Gastrocnemius medialis (tissue), 4 donors: ENCODE measurements around the gene UBAP2. TPM values are rescaled to one million over a fixed set of nuclear protein-coding genes. Genes with fewer than 3 reads are reported as not detected.

ENCODE experiments used
- ATAC-seq, 2 donors: fragments of 150-250 bp; one replicate each; pipeline ENCODE4 v1.9.1; 2016
- DNase-seq, 2 donors: peaks; one replicate each; pipeline ENCODE4 v3.0.0-alpha.2; 2019
- H3K27ac ChIP-seq, 4 donors: fragments of 200-600 bp; sonication (generic); 1 replicate in 1 of 4; 2 replicates in 3 of 4; pipeline ENCODE4 v1.5.1; 2016 to 2018; ENCODE audit warnings: mild to moderate bottlenecking in 2 of 4, moderate library complexity in 1 of 4
- H3K27me3 ChIP-seq, 3 donors: fragments of 200-600 bp; sonication (generic) in 2 of 3; 1 replicate in 1 of 3; 2 replicates in 2 of 3; pipeline versions ENCODE4 v1.5.1 to v1.6.0; 2016 to 2019; ENCODE audit warnings: mild to moderate bottlenecking in 1 of 3, moderate library complexity in 1 of 3
- H3K36me3 ChIP-seq, 2 donors: fragments of 200-600 bp; sonication (generic) in 1 of 2; one replicate each; pipeline ENCODE4 v1.5.1; 2017 to 2018
- H3K4me1 ChIP-seq, 2 donors: fragments of 200-600 bp; sonication (generic) in 1 of 2; one replicate each; pipeline ENCODE4 v1.5.1; 2016 to 2017; ENCODE audit warnings: mild to moderate bottlenecking in 2 of 2
- H3K4me3 ChIP-seq, 4 donors: fragments of 200-600 bp; sonication (generic) in 3 of 4; 1 replicate in 1 of 4; 2 replicates in 3 of 4; pipeline ENCODE4 v1.5.1; 2016 to 2019; ENCODE audit warnings: mild to moderate bottlenecking in 2 of 4
- H3K9me3 ChIP-seq, 3 donors: fragments of 200-600 bp; sonication (generic) in 2 of 3; 1 replicate in 1 of 3; 2 replicates in 2 of 3; pipeline ENCODE4 v1.5.1; 2016 to 2019
- POLR2A ChIP-seq, 2 donors: fragments of 450-650 bp; IDR thresholded peaks; one replicate each; pipeline ENCODE4 v1.6.1; 2017; ENCODE audit warnings: antibody characterized with exemption in 2 of 2, mild to moderate bottlenecking in 2 of 2, moderate library complexity in 2 of 2
- in situ Hi-C, 4 donors: fragments of 200-750 bp; cut with MboI; loops; one replicate each; pipeline versions ENCODE4 v1.15.0 to v1.8.0; 2017; ENCODE audit warnings: low sequenced_read_pairs in 4 of 4
- intact Hi-C: fragments of 100-400 bp; cut with DNase I; formaldehyde crosslinking; loops from one replicate; pipeline ENCODE4 v1.15.1; 2023; ENCODE audit warnings: low total_unique reads
- total RNA-seq, 4 donors: library from RNA; depleted of rRNA; stranded (reverse); fragments of >200 nt; gene quantifications; one replicate each; pipeline versions ENCODE4 v1.1.0 to v1.2.3, GENCODE V29; 2016
- TF ChIP-seq, protein P1 (sequence below), 5 experiments: fragments of 450-650 bp in 3 of 5; fragments of 200-600 bp in 2 of 5; sonication (generic) in 2 of 5; IDR thresholded peaks in 4 of 5; conservative IDR thresholded peaks in 1 of 5; 1 replicate in 4 of 5; 2 replicates in 1 of 5; pipeline ENCODE4 v1.5.1; 2016 to 2019; ENCODE audit warnings: antibody characterized with exemption in 5 of 5, mild to moderate bottlenecking in 3 of 5, moderate library complexity in 3 of 5

The UBAP2 gene
- total RNA-seq, 4 donors from 2014 or later = 14.6 to 26.6 (median 20.9) TPM

DNA sequence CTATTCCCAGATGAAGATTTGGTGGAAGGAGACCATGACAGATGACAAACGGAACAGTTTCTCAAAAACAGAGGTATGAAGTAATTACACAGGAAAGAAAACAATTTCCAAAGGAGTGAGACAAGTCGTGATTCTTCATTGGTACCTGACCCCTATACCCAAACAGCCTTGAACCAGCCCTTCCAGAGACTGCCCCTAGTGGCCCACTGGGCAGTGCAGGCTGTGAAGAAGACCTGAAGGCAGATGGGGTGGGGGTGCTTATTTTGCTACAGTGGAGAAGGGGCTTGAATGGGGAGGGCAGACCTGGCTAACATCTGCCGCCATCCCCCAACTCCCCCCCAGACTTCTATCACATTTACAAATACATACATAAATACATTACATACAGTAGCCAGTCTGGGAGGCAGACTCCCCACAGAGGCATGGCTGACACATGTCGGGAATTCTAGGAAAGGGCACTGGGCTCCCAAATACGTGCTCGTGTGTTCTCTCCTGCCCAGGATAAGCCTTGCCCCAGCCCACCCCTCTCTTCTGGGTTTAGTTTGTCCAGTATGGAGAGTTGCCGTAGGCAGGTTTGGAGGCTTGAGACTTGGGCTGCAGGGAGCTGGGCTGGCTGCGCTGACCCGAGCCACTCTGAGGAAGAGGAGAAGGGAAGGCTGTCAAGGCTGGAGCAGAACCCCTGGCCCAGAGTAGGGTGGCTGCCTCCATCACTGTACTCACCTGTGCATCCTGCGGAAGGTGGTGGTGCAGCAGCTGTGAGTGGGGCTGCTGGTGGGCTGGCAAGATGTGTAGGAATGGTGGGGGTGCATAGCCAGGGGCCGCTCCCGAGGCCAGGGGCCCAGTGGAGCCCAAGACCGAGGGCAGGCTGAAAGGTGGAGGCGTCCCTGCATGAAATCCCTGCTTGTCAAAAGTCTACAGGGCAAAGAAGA, 126.5 kb downstream of the UBAP2 start:
- in situ Hi-C loops (no loop called here), intact Hi-C loops (no loop called here)
- H3K9me3 ChIP-seq = no peaks in the 10 kb centered on the region
- TF ChIP-seq, protein P1, sequence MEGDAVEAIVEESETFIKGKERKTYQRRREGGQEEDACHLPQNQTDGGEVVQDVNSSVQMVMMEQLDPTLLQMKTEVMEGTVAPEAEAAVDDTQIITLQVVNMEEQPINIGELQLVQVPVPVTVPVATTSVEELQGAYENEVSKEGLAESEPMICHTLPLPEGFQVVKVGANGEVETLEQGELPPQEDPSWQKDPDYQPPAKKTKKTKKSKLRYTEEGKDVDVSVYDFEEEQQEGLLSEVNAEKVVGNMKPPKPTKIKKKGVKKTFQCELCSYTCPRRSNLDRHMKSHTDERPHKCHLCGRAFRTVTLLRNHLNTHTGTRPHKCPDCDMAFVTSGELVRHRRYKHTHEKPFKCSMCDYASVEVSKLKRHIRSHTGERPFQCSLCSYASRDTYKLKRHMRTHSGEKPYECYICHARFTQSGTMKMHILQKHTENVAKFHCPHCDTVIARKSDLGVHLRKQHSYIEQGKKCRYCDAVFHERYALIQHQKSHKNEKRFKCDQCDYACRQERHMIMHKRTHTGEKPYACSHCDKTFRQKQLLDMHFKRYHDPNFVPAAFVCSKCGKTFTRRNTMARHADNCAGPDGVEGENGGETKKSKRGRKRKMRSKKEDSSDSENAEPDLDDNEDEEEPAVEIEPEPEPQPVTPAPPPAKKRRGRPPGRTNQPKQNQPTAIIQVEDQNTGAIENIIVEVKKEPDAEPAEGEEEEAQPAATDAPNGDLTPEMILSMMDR (IDR thresholded peaks at IDR 0.05 in 4 of 5, conservative IDR thresholded peaks at IDR 0.05 in 1 of 5) = peak in 4 of 5 experiments; percentile 34 to 58 (median 45)
- no peak for TF ChIP-seq POLR2A (IDR thresholded peaks at IDR 0.05)
- DNase-seq (no peak), ATAC-seq (no peak)
- H3K27me3 ChIP-seq = no peaks in the 10 kb centered on the region
- H3K27ac ChIP-seq = peak overlapping the region in 2 of 4 donors; percentile 15 to 38
- H3K36me3 ChIP-seq = peaks cover 0 to 57% of the 10 kb centered on the region in 2 donors
- H3K4me1 ChIP-seq = peaks cover 14 to 19% of the 10 kb centered on the region in 2 donors
- H3K4me3 ChIP-seq = no peak overlapping the region

DNA sequence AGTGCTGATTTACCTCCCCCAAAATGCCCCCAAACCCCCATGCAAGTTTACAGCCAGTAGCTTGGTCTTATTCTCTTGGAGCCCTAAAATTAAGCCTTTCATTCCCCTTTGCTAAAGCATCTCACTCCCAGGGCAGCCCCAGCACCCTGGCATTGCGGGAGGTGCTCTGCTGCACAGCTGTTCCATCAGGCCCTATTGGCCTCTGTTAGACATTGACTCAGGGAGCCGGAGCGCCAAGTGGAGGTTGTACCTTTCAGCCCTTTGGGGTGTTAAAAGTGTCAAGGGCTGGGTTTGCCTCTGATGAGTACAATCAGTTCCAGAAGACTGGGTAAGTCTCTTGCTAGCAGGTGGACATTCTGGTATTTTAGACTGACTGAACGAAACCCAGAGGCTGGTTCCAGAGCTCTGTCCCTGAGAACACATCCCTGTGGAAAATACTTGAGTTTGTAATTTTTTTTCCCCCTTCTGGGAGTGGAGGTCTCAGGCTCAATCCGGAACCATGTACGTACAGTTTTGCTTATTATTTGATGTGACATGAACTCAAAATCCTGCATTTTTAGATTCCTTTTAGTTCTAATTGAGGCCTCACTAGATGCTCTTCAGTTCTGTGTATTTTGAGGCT, 129.3 kb downstream of the UBAP2 start:
- H3K4me3 ChIP-seq = no peak overlapping the region
- DNase-seq = no peak
- peaks cover 0 to 51% of the 10 kb centered on the region in 2 donors for H3K36me3 ChIP-seq
- H3K27ac ChIP-seq = peak overlapping the region in 2 of 4 donors; percentile 11 to 41
- no peaks in the 10 kb centered on the region for H3K9me3 ChIP-seq
- H3K27me3 ChIP-seq = no peaks in the 10 kb centered on the region
- in situ Hi-C loops (no loop called here), intact Hi-C loops (no loop called here)
- no peak for ATAC-seq
- peaks cover 8 to 14% of the 10 kb centered on the region in 2 donors for H3K4me1 ChIP-seq
- TF ChIP-seq, protein P1 (IDR thresholded peaks at IDR 0.05 in 4 of 5, conservative IDR thresholded peaks at IDR 0.05 in 1 of 5) = no peak
- TF ChIP-seq POLR2A (IDR thresholded peaks at IDR 0.05) = no peak

DNA sequence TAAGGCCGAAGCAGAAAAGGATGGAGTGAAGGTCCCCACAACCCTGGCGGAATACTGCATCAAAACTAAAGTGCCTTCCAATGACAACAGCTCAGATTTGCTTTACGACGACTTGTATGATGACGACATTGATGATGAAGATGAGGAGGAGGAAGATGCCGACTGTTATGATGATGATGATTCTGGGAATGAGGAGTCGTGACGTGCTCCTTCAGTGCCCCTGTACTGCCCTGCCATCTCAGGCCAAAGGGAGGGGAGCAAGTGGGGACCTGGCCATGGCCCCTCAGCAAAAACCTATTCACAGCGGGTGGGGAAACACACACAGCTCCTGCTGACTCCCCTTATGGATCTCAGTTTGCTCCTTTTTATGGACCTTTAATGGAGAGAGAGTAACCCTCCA, 131.7 kb downstream of the UBAP2 start:
- ATAC-seq = no peak
- H3K36me3 ChIP-seq = peaks cover 0 to 52% of the 10 kb centered on the region in 2 donors
- intact Hi-C loops = no loop called here

DNA sequence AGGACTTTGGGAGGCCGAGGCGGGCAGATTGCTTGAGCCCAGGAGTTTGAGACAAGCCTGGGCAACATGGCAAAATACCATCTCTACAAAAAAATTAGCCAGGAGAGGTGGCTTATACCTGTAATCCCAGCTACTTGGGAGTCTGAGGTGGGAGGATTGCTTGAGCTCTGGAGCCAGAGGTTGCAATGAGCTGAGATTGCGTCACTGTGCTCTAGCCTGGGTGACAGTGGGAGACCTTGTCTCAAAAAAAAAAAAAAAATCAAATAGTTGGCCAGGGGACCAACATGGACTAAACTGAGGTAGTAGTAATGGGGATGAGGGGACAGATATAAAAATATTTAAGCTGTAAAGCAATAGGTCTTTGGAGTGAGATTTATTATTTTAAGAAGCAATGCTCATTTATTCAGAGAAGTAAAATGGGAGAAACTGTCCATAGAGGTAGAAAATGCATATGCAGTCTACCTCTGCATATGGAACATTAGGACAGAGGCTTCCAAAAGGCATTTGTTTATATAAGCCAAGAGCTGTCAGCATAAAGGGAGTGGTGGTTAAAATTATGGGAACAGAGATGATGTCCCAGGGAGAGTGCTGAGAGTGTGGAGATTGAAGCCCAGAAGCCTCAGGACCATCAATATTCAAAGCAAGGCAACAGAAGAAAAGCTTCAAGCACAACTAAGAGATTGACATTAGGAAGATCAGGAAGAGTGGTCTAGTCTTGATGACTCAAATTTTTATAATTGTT, 133.6 kb downstream of the UBAP2 start:
- DNase-seq (no peak), ATAC-seq (no peak)
- in situ Hi-C loops (no loop called here), intact Hi-C loops (no loop called here)
- Histone ChIP-seq H3K36me3 (peaks cover 0 to 51% of the 10 kb centered on the region in 2 donors), H3K9me3 (no peaks in the 10 kb centered on the region), H3K27ac (peak overlapping the region in 3 of 4 donors; percentile 10 to 28 (median 11)), H3K4me3 (no peak overlapping the region), H3K27me3 (no peaks in the 10 kb centered on the region), H3K4me1 (peaks cover 7 to 19% of the 10 kb centered on the region in 2 donors)
- TF ChIP-seq, protein P1 (IDR thresholded peaks at IDR 0.05 in 4 of 5, conservative IDR thresholded peaks at IDR 0.05 in 1 of 5) = no peak
- no peak for TF ChIP-seq POLR2A (IDR thresholded peaks at IDR 0.05)

More for the DNA sequence above, 131.7 kb downstream of the UBAP2 start:
- H3K4me3 ChIP-seq = no peak overlapping the region
- H3K27ac ChIP-seq = peak overlapping the region in 1 of 4 donors; percentile 11
- H3K4me1 ChIP-seq = peaks cover 0 to 14% of the 10 kb centered on the region in 2 donors
- no peaks in the 10 kb centered on the region for H3K9me3 ChIP-seq
- in situ Hi-C loops = no loop called here
- no peak for TF ChIP-seq POLR2A (IDR thresholded peaks at IDR 0.05)
- TF ChIP-seq, protein P1 (IDR thresholded peaks at IDR 0.05 in 4 of 5, conservative IDR thresholded peaks at IDR 0.05 in 1 of 5) = no peak
- no peaks in the 10 kb centered on the region for H3K27me3 ChIP-seq
- no peak for DNase-seq
